NCI-H1105 treated with DMSO at 0.1 percent for 48 hours (cell line): Measurements from ENCODE around the gene KRT79.
"Not testable (repeated sequence)": the region's sequence is repeated elsewhere in the genome, so short reads cannot be mapped to it uniquely, and the experiment has no call there.

ENCODE experiments used
- DNase-seq: peaks from one replicate; lab custom pipeline; 2025; lab: John Stamatoyannopoulos, UW

The KRT79 gene

DNA sequence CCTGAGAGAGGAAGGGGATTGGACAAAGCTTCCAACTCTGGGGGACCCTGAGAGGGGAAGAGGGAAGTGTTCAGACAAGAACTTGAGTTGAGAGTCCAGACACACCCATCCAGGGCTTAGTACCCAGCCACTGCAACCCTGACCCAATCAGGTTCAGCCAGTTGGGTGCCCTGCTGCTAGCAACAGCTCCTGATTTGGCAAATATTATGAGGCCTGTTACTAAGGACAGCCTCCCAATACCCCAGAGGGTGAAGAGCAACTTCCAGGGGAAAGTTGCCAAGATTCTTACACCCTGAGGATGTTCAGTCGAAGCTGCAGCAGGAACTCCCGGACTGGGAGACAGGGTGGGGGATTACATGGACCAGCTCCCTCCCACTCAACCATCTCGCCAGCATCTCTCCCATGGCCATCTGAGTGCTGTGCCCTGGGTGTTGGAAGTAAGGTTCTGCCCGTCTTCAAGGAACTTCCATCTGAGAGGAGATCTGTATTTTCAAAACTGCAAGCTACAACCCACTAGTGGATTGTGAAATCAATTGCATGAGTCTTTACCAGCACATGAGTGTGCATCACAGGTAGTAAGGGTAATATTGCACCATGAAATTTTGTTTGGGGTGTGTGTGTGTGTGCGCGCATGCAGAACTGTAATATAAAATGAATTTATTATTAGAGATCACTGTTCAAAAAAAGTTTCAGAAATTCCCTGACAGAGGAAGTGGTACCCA is 26.2 kb upstream of the KRT79 start:
- DNase-seq: no peak

DNA sequence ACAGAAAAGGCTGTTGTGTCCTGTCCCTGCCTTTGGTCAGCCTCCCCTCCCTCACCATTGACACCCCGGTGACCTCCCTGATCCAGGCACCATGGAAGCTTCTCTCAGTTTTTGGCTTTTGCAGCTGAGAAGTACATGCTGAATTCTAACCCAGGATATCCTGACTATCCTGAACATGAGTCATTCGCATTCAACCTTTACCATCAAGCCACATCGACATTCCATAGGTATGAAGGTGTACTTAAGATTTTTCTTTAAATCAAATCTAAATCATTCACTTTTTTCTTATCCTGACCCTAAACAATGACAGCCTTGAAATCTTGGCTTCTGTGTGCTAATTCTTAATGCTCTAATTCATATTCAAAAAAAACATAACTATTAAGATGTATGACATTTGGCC is 23.4 kb upstream of the KRT79 start:
- DNase-seq: no peak

DNA sequence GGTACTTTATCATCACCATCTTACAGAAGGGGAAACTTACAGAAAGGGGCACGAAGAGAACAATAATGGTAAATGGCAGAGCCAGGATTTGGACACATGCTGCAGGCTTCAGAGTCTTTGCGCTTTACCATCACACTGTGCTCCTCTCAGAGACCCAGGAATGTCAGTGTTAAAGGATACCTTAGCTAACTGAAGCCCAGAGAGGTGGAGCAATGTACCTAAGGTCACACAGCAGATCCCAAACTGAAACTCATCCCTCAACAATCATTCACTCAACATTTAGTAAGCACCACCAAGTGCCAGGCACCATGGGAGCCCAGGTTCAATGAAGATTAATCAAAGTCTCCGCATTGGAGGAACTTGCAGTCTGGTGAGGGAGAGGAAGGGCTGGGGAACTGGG is 22.7 kb upstream of the KRT79 start:
- DNase-seq: no peak

DNA sequence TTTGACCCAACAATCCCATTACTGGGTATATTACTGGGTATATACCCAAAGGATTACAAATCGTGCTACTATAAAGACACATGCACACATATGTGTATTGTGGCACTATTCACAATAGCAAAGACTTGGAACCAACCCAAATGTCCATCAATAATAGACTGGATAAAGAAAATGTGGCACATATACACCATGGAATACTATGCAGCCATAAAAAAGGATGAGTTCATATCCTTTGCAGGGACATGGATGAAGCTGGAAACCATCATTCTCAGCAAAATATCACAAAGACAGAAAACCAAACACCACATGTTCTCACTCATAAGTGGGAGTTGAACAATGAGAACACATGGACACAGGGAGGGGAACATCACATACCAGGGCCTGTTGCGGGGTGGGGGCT is 22.0 kb upstream of the KRT79 start:
- not testable (repeated sequence) for DNase-seq

DNA sequence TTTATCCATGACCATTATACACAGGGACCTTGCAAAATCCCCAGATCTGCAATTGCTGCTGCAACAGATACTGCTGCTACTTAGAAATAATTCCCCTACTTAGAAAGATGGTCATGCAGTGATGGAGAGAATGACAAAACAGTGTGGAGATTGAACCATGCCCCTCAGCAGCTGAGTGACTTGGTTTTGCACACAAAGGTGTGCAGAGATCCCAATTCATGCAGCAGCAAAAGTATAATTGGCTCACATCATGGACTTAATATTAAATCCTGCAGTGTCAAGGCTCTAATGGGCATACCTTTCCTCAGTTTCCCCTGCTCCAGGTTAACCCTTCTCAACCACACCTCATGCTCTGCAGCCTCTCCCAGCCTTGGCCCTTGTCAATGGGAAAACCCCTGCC is 17.7 kb upstream of the KRT79 start:
- DNase-seq: no peak

DNA sequence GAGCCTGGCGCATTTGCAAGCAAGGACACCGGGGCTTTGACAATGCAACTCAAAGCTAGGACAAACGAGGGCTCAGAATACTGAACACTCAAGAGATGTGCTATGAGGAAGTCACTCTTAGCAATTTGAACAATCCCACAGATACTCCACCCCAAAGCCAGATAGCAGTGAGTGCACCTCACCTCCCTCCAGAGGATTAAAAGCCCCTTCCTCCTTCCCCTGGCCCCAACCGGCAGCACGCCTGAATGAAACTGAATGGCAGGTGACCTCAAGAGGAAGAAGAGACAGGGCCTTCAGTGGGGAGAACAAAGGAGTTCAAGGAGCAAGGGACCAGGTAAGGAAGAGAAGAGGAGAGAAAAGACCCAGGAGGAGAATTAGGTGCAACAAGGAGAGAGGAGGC is 16.6 kb upstream of the KRT79 start:
- DNase-seq: no peak

DNA sequence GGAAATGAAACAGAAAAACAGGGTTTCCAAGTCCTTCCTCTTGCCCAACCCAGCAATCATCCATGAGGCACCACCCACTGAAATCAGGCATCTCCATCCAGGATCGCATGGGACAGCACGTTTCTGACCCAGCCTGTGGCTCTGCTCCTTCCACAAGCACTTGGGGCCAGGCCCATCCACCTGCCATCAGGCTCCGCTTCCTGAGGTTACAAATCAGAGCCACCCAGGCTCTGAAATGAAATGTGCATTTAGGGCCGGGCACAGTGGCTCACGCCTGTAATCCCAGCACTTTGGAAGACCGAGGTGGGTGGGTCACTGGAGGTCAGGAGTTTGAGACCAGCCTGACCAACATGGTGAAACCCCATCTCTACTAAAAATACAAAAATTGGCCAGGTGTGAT is 15.4 kb upstream of the KRT79 start:
- no peak for DNase-seq

DNA sequence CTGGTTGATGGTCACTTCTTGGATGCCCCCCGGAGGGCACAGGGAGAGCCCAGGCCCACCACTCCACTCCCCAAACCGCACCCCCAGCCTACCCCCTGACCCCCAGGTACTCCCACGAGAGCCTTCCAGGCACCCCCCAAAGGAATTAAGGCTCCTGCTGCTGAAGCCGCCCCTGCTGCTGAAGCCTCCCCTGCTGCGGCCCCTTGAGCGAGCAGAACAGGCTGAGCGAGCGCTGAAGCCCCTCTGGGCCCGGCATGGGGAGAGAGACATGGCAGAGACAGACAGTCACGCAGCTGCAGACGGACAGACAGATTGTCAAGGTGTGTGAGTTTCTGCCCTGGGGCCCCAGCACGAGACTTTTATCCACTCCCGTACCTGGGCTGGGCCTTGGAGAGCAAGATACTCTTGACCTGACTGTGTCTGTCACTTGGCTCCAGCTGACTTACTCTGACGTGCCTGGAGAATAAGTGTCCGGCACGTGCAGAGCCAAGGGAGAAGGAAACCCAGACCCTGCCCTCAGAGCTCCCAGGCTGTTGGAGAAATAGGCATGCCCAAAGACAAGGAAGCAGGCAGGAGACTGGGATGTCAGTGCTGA is 14.6 kb upstream of the KRT79 start, which contains the start of gene KRT78:
Gene KRT78 (minus strand): TSS at position 334 of the 595 bp plus-strand sequence. CDS start 64 bp downstream, at position 270.
- DNase-seq: no peak

DNA sequence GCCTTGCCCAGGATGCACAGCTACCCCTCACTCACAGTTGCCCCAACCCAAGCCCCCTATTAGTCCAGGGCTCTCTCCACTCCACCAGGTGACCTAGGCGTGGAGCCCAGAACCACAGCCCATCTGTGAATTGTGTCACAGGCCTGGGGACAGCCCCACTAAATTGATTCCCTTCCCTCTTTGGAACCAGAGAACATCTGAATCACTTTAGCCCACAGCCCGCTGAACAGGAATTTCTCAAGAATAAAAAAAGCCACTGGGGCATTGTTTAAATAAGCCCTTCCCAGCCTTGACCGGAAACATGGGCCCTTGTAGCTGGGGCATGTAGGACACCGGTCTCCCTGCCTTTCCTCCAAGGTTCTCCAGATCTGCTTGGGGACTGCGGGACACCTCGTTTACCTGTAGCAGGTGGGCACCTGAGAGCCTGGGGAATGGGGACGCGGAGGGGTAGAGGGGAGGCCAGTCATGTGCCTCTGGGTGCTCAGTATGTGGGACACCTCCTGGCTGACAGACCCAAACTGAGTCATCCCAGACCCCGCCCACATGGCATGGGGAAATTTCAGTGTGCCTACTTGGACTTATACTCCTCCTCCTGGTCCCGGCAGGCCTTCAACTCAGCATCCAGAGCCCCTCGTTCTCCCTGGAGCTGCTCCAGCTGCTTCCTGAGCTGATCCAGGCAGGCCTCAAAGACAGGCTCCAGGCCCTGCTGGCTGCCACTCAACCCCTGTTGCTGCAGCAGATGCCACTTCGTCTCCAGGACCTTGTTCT is 13.4 kb upstream of the KRT79 start:
- no peak for DNase-seq

DNA sequence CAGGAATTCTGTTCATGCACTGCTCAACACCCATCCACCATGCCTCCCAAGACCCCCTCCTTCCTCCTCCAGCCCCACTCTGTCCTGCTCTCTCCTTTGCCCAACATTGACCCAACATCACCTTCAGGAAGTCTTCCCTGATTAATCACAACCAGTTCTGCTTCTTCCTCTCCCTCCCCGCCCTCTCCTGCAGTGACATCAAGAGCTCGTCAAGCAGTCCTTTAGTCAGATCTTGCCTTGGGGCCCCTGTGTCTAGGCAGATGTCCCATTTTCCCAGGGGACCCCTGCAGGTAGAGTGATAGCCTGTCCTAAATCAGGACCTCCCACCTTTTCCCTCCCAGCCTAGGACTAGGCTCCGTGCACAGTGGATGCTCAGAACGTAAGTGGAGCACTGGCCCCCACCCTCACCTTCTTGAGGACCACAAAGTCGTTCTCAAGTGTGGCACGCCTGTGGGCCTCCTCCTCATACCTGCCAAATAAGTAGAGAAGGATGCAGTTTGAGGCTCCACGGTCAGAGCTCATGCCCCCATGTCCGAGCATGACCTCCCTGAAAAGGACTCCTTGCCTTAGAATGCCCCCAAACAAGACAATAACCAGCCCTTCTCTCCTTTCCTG is 12.4 kb upstream of the KRT79 start:
- DNase-seq: no peak

DNA sequence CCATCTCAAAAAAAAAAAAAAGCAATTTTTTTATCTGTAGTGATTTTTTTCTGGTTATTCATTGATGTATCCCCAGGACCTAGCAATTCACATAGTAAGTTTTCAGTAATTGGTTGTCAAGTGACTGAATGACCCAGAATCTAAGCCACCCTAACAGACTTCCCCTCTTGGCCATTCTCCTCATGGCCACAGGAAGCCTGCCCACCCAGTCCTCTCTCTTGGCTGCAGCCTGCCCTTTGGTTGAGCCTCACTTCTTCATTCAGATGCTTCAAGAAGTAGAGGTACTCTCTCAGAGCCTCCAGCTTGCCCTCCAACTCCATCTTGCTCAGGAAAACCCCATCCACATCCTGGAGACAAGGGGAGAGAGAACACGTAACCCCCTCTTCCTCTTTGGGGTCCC is 11.8 kb upstream of the KRT79 start:
- no peak for DNase-seq

DNA sequence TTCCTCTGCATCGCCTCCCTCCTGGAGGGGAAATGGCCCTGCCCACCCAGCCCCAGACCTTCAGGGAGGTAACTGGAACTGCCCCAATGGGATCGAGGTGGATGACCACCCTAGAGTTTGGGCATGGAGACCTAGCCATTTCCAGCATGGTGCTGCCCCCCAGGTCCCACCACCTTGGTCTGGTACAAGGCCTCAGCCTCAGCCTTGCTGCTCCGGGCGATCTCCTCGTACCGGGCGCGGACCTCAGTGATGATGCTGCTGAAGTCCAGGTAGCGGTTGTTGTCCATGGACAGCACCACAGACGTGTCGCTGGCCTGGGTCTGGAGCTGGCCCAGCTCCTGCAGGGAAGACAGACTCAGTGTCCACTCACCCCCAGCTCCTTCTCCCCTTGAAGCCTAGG is 10.3 kb upstream of the KRT79 start:
- no peak for DNase-seq

DNA sequence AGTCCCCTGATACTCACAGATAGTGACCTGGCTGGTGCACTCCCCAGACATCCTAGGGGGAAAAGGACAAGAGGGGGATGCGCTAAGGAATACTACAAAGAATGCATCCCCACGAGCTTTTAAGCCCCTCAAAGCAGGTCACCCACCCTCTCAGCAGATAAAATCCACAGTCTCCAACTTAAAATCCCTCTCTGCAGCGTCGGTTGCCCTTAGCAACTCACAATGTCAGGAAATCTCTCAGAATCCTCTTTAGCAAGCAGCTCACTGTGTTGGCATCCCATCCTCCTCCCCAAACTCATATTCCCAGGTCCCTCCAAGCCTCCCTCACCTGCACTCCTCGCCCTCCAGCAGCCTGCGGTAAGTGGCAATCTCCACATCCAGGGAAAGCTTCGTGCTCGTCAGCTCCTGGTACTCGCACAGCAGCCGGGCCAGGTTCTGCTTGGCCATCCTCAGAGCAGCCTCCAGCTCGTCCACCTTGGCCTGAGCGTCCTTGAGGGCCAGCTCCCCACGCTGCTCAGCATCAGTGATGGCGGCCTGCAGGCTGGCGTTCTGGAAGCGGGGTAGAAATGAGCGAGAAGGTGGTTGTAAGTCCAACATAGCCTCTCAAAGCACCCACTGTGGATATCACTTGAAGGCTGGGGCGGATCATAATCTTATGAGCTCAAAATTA is 5.5 kb upstream of the KRT79 start:
- no peak for DNase-seq

DNA sequence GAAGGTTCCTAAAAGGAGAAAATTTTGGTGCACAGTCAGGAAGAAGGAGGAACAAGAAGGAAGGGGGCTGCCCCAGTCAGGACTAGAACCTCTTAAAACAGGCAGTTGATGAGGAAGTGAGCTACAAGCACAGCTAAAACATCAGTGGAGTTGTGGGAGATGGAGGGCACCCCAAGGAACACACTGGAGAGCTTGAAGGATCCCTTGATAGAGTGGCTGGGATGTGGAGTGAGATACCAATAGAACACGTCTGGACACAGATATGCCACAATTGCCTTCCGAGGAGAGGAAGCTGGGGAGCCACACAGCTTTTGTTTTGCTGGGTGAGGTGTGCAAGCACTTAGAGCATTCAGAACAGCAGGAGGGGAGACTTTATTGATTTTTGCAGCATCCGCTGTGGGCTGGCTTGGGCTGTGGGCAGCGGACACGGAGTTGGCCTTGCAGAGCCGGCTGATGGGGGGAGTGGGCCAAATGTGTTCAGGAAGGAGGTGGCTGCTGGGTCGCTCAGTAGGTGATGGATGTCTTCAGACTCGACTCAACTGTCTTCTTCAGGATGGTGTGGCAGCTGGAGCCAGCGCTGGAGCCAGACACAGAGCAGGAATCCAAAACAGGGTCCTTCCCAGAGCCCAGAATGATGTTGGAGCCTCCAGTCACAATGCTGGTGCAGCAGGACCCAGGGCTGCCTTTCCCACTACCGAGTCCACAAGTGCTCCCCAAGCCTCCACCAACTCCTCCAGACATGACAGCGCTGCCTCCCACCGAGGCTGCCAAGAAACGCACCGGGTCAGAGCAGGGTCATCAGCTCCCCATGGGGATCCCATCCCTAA is 4.7 kb upstream of the KRT79 start:
- no peak for DNase-seq

DNA sequence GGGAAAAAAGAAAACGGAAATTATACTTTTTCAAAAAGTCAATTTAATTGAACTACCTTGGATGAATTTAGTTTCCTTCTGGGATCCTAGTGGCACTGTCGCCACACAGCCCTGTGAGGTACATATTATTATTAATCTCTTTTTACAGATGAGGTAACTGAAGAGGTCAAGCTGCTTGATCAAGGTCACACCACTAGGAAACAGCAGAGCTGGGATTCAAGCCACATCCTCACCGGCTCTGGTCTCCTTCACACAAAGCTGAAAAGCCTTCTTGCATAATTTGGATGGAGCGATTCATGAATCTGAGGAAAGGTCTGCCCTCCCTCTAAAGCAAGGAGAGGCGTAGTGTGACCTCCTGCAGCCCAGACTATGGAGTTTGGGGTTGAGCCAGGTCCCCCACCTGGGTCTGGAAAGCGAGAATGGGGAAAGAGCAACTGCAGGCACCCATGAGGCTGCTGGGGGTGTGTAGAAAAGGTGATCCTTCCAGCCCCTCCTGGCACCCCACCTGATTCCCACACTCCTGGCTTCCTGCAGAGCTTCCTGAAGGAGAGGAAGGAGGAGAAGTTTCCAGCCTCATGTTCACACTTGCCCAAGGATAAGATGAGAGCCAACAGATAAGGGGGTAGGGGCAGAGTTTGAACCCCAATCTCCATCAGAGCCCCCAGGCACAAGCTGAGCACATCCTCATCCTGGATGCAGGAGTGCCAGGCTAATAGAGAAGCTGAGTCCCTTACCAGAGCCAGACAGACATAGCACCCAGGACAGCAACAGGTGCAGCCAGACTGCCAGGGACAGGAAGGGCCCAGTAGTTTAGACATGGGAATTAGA is 3.9 kb upstream of the KRT79 start:
- DNase-seq: no peak

DNA sequence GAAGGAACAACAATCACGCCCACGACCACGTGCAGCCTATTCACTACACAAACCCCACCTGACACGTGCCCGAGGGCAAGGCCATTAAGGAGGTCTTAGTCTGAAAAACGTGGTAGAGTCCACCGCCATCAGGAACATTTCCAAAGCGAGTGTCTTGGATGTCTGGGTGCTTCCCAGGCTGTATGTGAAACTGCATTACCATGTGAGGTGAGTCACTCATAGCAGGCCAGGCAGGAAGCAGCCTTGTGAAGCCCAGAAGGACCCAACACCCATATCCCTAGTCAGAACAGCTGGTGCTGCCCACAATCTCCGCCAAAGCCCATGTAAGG is 3.3 kb upstream of the KRT79 start:
- no peak for DNase-seq

DNA sequence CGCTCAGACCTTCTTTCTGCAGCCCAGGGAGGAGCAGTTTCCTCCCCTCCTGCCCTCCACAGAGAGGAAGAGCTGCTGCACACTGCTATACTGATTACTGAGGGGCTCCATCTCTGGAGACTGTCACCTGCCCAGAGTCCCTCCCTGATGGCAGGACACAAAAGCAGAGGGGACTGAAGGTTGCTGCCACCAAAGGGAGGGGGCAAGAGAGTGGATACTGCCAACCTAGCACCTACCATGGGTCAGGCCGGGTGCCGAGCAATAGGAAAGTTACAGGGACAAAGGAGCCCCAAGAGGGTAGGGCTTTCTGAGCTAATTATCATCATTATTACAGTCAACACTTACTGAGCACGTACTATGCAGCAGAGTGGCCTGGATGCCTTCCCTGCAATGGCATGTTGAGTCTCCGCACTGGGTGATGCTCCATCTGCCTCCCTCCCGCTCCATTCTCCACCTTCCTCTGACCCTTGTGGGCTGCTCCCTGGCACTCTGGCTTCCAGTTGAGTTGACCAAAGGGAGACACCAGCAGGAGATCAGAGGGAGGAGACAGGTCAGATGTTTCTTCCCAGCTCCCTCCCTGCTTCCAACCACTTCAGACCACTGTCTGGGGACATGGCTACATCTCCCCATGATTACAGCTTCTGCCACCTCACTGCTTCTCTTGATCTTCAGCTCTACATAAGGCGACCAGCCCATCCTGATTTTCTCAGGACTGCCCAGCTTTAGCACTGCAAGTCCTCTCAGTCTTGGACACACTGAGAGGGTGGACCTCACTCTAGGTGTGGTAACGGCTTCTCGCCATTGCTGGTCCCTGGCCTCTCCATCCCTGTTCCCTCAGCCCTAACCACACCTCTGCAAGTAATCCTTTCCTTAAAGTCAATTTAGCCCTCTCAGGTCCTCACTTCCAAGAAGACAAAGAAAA is 2.6 kb upstream of the KRT79 start:
- DNase-seq: no peak

DNA sequence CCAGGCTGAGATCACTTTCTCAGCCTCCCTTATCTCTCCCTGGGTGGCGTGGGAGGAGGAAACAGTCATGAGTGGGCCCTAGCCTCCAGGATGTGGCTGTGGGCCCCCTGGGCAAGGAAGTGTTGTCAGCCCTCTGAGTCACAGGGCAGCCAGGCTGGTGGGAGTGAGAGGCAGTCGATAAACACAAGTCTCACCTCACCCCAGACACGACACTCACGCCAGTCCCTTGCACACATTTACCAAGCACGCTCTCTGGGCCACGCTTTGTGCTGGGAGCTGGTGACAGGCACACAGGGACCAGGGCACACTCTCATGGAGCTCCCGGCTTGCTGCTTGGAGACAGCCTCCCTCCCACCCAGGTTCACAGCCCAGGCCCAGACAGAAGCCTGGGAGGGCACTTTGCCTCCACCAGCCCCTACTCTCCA is 1.9 kb upstream of the KRT79 start:
- DNase-seq: no peak

DNA sequence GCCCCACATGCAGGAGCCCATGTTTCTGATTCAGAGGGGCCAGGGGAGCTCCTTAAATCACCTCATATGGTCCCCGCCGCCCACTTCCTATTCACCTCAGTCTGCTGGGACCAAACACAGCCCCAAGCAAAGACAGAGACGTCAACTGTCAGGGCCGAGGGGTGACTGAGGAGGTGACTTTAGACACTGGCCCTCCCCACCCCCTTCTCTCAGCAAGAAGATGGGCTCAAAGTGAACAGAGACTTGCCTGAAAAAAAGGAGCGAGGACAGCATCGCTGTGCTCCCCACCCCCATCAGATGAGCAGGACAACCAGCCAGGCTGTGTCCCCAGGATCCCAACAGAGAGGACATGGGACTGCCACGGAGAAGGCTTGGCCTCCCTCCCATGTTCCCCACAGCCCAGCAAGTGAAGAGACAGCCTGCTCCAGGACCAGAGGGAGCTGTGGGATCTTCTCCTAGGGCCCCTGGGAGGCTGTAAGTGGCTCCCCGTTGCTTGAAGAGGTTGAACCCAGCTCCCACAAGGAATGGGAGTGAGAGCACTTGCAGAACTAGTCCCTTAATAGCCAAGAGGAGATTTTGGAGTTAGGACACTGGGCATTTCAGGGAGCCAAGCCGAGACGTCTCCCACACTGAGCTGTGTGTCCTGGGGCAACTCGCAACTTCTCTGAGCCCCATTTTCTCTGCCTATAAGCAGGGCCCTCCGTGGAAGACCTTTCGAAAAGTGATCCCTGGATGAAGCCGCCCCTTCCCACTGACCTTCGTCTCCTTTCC is 1.3 kb upstream of the KRT79 start:
- no peak for DNase-seq
